GM13976 (cell line): ENCODE measurements around the gene FKBP9.
"Not testable (repeated sequence)": the region's sequence is repeated elsewhere in the genome, so short reads cannot be mapped to it uniquely, and the experiment has no call there.

Experiments used
- DNase-seq: peaks from one replicate; pipeline ENCODE4 v3.0.0; 2012; ENCODE audit warnings: low spot score
- in situ Hi-C: fragments of 300-500 bp; cut with MboI; formaldehyde crosslinking; loops from one replicate; pipeline ENCODE4 v1.12.0; 2022; ENCODE audit warnings: low sequenced_read_pairs, mixed read lengths, inconsistent platforms; ENCODE audit not compliant: unreplicated experiment
- TF ChIP-seq, protein P1 (sequence below): IDR thresholded peaks from 2 replicates; pipeline ENCODE4 v1.5.1; 2012; ENCODE audit warnings: borderline replicate concordance, mild to moderate bottlenecking; ENCODE audit not compliant: insufficient read depth; ENCODE audit errors: extremely low read depth, missing control alignments, control extremely low read depth

Gene FKBP9

DNA sequence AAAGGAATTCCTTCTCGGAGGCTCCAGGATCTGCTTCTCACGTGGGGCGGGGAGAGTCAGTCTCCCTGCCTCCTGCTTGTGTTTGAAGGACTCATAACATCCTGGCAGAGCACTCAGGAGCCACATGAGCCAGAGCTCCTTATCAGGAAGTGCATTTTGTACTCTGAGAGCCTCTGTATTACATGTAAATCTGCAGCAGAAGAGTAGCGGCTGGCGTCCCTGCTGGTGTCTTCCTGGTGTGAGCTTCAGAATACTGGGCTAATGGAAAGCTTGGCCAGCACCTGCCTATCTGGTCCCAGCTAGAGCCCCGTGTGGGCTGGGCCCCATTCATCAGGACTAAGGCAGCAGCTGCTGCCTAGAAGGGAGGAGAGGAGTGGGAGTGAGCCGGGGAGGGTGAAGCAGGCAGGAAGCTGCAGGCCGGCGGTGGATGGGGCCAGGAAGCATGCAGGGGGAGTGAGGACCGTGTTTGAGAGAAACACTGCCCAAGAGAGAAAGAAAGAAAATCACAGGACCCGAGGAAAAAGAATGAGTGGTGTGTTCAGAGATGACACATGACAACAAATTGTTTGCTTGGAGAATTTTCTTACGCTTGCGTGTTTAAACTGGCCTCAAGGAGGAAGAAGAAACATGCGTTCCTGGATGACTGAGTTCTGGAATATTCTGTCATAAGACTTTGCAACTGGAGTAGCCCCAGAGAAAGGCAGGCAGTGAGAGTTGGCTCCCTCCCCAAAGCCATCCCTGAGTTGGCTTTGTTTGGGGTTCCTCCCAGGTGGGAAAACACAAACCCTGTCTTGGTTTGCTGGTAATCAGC, 41.3 kb downstream of the FKBP9 start:
- in situ Hi-C loops, DNase-seq: not testable (repeated sequence)

DNA sequence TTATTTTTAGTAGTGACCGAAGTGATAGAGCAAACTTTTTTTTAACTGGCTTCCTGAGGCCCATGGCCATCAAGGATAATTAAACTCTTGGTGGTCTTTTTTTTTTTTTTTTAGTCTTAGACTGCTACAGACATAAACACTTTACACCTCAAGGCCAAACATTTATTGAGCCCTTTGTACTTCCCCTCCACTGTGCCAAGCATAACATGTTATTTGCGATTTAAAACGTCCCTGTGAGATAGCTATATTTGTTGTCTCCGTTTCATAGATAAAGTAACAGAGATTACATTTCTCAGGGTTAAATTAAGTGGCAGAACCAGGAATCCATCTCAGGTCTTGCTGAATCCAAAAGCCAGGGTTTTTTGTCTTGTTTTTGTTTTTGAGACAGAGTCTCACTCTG, 42.1 kb downstream of the FKBP9 start:
- DNase-seq, in situ Hi-C loops: not testable (repeated sequence)

DNA sequence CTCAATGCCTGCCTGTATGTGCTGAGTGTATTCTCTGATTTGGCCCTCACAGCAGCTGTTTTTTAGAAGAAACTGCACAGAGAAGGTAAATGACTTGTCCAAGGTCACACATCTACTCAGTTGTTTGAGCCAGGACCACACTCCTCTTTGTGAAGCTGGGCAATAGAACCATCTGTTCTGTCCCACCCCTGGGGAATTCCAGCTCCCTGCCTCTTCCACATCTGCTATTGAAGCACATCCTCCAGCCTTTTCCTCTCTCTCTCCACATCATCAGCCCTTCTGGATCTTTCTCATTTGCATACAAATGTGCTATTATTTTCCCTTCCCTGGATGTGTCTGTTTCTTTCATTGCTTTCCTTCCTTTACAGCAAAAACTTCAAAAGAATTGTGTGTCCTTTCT, 45.9 kb downstream of the FKBP9 start:
- in situ Hi-C loops, DNase-seq: not testable (repeated sequence)

DNA sequence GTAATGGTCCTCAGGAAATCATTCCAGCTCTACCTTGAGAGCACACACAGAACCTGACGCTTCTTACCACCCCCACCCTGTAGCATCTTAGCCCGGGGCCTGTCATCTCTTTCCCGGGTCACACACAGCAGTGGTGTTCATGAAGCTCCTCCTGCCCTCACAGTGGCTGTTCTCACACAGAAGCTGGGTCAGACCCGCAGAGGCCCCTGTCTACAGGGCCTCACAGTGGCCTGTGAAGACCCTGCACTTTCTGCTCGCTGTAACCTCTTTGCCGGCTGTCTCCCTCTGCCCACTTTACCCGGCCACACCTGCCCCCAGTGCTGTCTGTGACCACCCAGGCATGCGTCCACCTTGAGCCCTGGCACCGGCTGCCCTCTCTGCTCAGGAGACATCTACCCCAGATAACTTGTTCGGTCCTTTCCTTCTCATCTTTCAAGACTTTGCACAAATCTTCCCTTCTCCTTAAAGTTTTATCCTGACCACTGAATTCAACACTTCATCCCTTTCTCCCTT, 46.9 kb downstream of the FKBP9 start:
- DNase-seq, in situ Hi-C loops: not testable (repeated sequence)

DNA sequence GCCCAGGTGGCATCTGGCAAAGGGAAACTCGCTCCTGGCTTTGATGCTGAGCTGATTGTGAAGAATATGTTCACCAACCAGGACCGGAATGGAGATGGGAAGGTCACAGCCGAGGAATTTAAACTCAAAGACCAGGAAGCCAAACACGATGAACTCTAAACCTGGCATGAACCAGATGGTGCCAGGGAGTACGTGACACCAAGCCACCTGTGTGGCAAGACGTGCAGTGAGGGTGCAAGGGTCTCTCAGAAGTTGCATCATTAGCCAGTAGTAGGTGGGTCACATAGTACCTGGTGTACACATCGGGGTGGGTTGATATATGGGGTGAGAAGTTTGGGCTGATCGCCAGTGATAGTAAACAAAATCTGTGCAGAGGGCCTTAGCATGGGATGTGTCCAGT, 48.0 kb downstream of the FKBP9 start:
- DNase-seq, result not testable (repeated sequence)

DNA sequence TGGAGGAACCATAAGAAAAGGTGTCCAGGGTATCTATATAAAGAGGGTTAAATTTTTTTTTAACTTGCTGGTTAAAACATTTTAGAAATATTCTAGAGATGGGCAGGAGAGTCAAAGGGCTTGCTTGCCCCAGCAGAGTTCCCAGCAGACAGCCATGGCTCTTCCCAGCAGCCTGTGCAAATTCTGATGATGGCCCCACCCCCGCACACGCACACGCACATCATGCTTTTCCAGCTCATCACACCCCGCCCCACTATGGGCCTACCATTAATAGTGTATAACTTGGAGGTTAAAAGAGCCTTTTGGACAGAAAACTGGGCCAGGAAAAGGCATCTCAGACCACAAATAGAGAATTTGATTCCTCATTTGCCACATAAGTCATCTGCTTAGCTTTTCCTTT, 48.5 kb downstream of the FKBP9 start:
- in situ Hi-C loops, DNase-seq: not testable (repeated sequence)

More for the DNA sequence above, 48.0 kb downstream of the FKBP9 start:
- in situ Hi-C loops, result not testable (repeated sequence)

DNA sequence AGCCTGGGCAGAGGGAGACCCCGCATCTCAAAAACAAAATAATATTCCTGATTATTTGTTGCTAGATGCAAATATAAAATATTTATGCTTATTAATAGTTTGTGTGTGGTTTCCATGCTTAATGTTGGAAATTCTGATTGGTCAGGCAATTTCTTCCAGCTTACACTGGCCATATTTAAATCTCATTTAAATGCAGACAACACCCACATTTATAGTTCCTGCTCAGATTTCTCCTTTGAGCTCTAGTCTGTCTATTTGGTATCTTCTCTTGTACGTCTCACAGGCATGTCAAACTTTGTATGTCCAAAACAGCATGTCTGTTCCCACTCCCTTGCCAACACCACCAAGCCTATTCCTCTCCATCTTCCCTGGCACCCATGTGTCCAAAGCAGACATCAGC, 52.5 kb downstream of the FKBP9 start:
- in situ Hi-C loops, result no loop called here
- TF ChIP-seq, protein P1, sequence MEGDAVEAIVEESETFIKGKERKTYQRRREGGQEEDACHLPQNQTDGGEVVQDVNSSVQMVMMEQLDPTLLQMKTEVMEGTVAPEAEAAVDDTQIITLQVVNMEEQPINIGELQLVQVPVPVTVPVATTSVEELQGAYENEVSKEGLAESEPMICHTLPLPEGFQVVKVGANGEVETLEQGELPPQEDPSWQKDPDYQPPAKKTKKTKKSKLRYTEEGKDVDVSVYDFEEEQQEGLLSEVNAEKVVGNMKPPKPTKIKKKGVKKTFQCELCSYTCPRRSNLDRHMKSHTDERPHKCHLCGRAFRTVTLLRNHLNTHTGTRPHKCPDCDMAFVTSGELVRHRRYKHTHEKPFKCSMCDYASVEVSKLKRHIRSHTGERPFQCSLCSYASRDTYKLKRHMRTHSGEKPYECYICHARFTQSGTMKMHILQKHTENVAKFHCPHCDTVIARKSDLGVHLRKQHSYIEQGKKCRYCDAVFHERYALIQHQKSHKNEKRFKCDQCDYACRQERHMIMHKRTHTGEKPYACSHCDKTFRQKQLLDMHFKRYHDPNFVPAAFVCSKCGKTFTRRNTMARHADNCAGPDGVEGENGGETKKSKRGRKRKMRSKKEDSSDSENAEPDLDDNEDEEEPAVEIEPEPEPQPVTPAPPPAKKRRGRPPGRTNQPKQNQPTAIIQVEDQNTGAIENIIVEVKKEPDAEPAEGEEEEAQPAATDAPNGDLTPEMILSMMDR, result no peak
- no peak for DNase-seq

DNA sequence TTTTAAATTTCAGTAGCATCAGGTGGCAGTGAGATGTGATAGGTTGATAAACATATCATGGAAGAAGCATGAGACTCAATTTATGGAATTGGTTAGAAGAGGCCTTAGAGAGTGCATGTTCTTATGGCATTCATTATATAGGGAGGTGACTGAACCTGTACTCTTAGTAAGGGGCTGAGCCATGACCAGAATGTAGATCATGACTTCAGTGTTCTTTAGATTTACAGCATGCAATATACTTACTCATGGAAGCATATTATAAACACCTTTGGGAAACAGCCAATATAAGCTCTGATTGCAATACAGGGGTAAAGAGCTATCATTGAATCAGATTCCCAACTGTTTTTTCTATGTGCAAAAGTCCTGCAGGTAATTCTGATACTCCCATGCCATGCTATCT, 55.1 kb downstream of the FKBP9 start:
- in situ Hi-C loops, result no loop called here
- TF ChIP-seq, protein P1, result no peak
- no peak for DNase-seq

DNA sequence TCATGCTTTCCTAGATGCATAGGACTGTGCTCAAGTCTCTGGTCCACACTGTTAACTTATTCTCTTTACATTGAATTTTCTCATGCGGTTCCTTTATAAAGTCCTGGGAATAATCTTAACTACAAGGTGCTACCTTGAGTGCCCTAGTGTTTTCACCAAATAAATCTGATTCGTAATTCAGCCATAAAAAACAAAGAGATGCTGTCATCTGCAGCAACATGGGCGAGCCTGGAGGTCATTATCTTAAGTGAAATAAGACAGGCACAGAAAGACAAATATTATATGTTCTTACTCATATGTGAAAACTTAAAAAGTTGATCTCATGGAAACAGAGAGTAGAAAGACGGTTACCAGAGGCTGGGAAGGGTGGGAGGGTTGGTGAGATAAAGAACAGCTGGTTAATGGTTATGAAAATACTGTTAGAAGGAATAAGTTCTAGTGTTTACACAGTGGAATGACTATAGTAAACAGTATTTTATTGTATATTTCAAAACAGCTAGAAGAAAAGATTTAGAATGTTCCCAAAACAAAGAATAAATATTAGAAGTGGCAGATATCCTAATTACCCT, 67.0 kb downstream of the FKBP9 start:
- TF ChIP-seq, protein P1, result no peak
- in situ Hi-C loops, result no loop called here

DNA sequence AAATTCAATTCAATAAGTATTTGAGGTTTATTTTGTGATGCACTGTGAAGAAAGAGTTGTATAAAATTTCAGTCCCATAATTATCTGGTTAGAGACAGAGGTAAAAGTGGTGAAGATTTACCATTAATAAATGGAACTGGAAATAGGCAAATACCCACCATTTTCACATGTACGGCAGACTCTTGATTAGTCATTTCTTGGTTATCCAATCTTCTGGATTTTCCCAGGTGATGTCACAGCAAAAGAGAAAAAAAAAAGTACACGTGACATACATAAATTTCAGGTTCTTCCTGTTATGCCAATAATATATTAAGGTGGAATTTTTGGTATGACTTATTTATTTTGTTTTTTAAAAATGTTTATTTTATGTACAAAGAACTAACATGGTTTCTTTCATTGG, 78.5 kb downstream of the FKBP9 start:
- in situ Hi-C loops, result no loop called here
- TF ChIP-seq, protein P1, result no peak

More for the DNA sequence above, 67.0 kb downstream of the FKBP9 start:
- DNase-seq, result no peak

More for the DNA sequence above, 78.5 kb downstream of the FKBP9 start:
- no peak for DNase-seq
